Peyer's patch (tissue), 4 donors: ENCODE results near the gene MINDY4.

Experiments used
- POLR2A ChIP-seq, 2 donors: fragments of 450-650 bp; IDR thresholded peaks; one replicate each; pipeline ENCODE4 v1.5.1; 2017; ENCODE audit warnings: antibody characterized with exemption in 2 of 2, mild to moderate bottlenecking in 2 of 2, moderate library complexity in 2 of 2
- TF ChIP-seq, protein P1 (sequence below), 6 experiments: fragments of 450-650 bp in 4 of 6; fragments of 200-600 bp in 2 of 6; sonication (generic) in 1 of 6; IDR thresholded peaks; one replicate each; pipeline ENCODE4 v1.5.1; 2017 to 2019; ENCODE audit warnings: antibody characterized with exemption in 6 of 6, mild to moderate bottlenecking in 3 of 6, moderate library complexity in 1 of 6

DNA sequence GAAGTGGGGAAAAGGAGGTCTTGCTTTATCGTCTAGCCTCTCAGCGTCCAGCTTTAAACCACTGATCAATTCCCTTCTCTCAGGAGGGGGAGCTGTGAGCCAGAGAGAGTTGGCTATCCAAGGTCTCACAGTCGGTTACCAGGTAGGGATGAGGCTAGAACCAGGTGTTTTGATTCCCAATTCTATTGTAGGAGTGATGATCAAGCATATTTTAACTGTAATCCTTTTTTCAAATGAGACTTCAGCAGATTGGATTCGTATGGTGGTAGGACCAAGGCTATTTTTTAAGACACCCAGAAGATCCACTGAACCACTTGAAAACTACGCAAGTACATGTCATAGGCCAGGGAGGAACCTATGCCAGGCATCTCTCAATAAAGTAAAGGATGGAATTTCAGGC lies 8.4 kb downstream of the MINDY4 start:
- TF ChIP-seq, protein P1, sequence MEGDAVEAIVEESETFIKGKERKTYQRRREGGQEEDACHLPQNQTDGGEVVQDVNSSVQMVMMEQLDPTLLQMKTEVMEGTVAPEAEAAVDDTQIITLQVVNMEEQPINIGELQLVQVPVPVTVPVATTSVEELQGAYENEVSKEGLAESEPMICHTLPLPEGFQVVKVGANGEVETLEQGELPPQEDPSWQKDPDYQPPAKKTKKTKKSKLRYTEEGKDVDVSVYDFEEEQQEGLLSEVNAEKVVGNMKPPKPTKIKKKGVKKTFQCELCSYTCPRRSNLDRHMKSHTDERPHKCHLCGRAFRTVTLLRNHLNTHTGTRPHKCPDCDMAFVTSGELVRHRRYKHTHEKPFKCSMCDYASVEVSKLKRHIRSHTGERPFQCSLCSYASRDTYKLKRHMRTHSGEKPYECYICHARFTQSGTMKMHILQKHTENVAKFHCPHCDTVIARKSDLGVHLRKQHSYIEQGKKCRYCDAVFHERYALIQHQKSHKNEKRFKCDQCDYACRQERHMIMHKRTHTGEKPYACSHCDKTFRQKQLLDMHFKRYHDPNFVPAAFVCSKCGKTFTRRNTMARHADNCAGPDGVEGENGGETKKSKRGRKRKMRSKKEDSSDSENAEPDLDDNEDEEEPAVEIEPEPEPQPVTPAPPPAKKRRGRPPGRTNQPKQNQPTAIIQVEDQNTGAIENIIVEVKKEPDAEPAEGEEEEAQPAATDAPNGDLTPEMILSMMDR (IDR thresholded peaks at IDR 0.05) = no peak
- no peak for TF ChIP-seq POLR2A (IDR thresholded peaks at IDR 0.05)
